Psoas muscle (tissue), 8 donors: ENCODE measurements around the gene SDSL. TPM values are rescaled to one million over a fixed set of nuclear protein-coding genes. Genes with fewer than 3 reads are reported as not detected.
A peak's percentile ranks its signal among the peaks of the same experiment; 100 is the strongest.

ENCODE experiments used
- ATAC-seq, 4 donors: fragments of 200-7000 bp; cut with Tn5 transposase; one replicate each; pipeline ENCODE4 v1.9.1; 2020; ENCODE audit warnings: moderate library complexity in 3 of 4, mild to moderate bottlenecking in 2 of 4
- DNase-seq, 2 donors: peaks; one replicate each; pipeline ENCODE4 v3.0.0-alpha.2; 2020
- H3K27ac ChIP-seq: fragments of 200-600 bp; one replicate; pipeline ENCODE4 v1.8.0; 2022
- H3K27me3 ChIP-seq, 3 donors: fragments of 200-600 bp in 1 of 3; one replicate each; pipeline versions ENCODE4 v1.6.1 to v1.8.0; 2013 to 2022; ENCODE audit warnings: low read length in 2 of 3, mild to moderate bottlenecking in 2 of 3, moderate library complexity in 1 of 3; ENCODE audit not compliant: insufficient read depth in 3 of 3
- H3K36me3 ChIP-seq, 2 donors: fragments of 200-600 bp in 1 of 2; one replicate each; pipeline versions ENCODE4 v1.6.1 to v1.8.0; 2013 to 2022; ENCODE audit warnings: low read depth in 1 of 2, mild to moderate bottlenecking in 1 of 2, moderate library complexity in 1 of 2; ENCODE audit not compliant: insufficient read depth in 1 of 2
- H3K4me1 ChIP-seq: fragments of 200-600 bp; one replicate; pipeline ENCODE4 v1.8.0; 2022
- H3K4me3 ChIP-seq: fragments of 200-600 bp; one replicate; pipeline ENCODE4 v1.8.0; 2022; ENCODE audit warnings: mild to moderate bottlenecking
- H3K9me3 ChIP-seq: fragments of 200-600 bp; one replicate; pipeline ENCODE4 v1.8.0; 2022
- CTCF ChIP-seq: fragments of 200-600 bp; IDR thresholded peaks from one replicate; pipeline ENCODE4 v1.8.0; 2022; ENCODE audit warnings: antibody characterized with exemption
- WGBS, 3 donors: extraction: QIAGEN DNeasy Blood & Tissue Kit; methylation state at CpG; one replicate each; pipeline versions ENCODE4 v1.1.6 to v1.1.7; 2013; 5-methylcytosine and 5-hydroxymethylcytosine counted together
- intact Hi-C, 2 donors: fragments of 100-400 bp; cut with DNase I; formaldehyde crosslinking; loops; one replicate each; pipeline versions ENCODE4 v1.11.0 to v1.14.2; 2022
- polyA plus RNA-seq, 3 donors: library from polyadenylated mRNA; stranded (reverse); fragments of 200-250 nt; gene quantifications; one replicate each; pipeline ENCODE4 v1.2.3, GENCODE V29; 2013
- total RNA-seq, 4 donors: library from RNA; stranded (reverse); fragmentation: NEBNext Ultra II Directional in 2 of 4; extraction: Animal tissue kit (Norgen Biotek cat#: 25700) in 2 of 4; gene quantifications; one replicate each; pipeline versions ENCODE4 v1.2.1 to v1.2.4, GENCODE V29; 2021 to 2023
- donor health status: healthy with polysubstance abuse.
- donor health status: DM: no; HTN: no; CAD: no; lungs with moderate emphysema.
- donor health status: Bipolar disorder and iron deficiency.
- donor health status: healthy.
- donor health status: DM: yes; HTN: yes; CAD: no.
- donor health status: DM: no; HTN: no; CAD: no.
- donor health status: DM: no; HTN: no; CAD: no.
- donor health status: DM: yes; HTN: yes; CAD: no.

SDSL gene
- total and polyA plus RNA-seq, 7 donors, result 0.48 to 6.0 (median 0.97) TPM

- peaks cover 0 to 20% (median 2%) of the 10 kb centered on the region in 3 donors for H3K27me3 ChIP-seq
- TF ChIP-seq CTCF, result no peak
- H3K36me3 ChIP-seq, result no peaks in the 10 kb centered on the region
- ATAC-seq (no peak), DNase-seq (no peak)
- H3K4me3 ChIP-seq, result no peak overlapping the region
- intact Hi-C loops, result no loop called here
- 55 to 67% (median 62%) methylated on average over 13 of the region's 13 CpGs for WGBS, 3 donors
- no peaks in the 10 kb centered on the region for H3K4me1 ChIP-seq
- H3K9me3 ChIP-seq, result no peaks in the 10 kb centered on the region
- H3K27ac ChIP-seq, result no peak overlapping the region
Observed at GRCh38 chr12:113401066-113402000, 20.8 kb upstream of the SDSL start.

DNA sequence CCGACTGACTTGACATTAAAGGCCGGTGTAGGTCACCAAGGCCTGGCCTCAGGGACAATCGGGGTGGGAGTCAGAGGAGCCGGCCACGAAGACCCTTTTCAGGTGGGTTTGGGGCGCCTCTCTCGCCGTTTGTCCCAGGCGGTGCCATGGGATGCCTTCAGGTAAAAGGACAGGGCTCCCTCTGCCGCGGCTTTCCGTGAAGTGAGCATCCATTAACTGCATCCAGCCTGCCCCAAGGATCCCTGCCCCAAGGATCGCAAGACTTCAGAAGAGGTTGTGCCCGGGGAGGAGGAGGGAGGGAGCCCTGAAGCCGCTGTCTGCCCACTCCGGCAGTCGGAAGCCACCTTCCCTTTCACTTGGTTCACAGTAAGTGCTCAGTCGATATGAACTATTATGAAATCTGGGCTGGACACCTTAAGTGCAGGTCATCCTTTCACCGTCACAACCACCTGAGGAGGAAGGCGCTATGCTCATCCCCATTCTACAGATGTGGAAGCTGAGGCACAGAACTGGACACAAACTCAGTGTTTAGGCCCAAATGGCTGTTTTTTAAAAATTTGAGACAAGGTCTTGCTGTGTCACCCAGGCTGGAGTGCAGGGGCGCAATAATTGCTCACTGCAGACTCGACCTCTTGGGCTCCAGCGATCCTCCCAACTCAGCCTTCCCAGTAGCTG is 19.5 kb upstream of the SDSL start:
- intact Hi-C loops, result no loop called here
- Histone ChIP-seq H3K4me1 (no peaks in the 10 kb centered on the region), H3K27me3 (peaks cover 0 to 20% (median 2%) of the 10 kb centered on the region in 3 donors), H3K9me3 (no peaks in the 10 kb centered on the region), H3K27ac (no peak overlapping the region), H3K4me3 (no peak overlapping the region), H3K36me3 (no peaks in the 10 kb centered on the region)
- DNase-seq (no peak), ATAC-seq (no peak)
- TF ChIP-seq CTCF, result no peak
- 88 to 91% (median 89%) methylated on average over 23 of the region's 23 CpGs for WGBS, 3 donors

GRCh38 chr12:113403435-113404415 is 18.5 kb upstream of the SDSL start, which contains the start of gene SDS:
Gene SDS, minus strand, starts transcription at chr12:113403887. Its CDS starts 4,179 bp downstream, at chr12:113399708.
- TF ChIP-seq CTCF, result no peak
- H3K4me1 ChIP-seq, result no peaks in the 10 kb centered on the region
- ATAC-seq (peak in 3 of 4 donors; percentile 17 to 39 (median 33)), DNase-seq (no peak)
- H3K9me3 ChIP-seq, result no peaks in the 10 kb centered on the region
- peaks cover 0 to 20% (median 0%) of the 10 kb centered on the region in 3 donors for H3K27me3 ChIP-seq
- peak within 1 kb of the TSS; percentile 13 for H3K4me3 ChIP-seq
- H3K36me3 ChIP-seq, result no peaks in the 10 kb centered on the region
- intact Hi-C loops, result no loop called here
- H3K27ac ChIP-seq, result no peak within 1 kb of the TSS
- 21 to 34% (median 28%) methylated on average over 14 of the region's 14 CpGs for WGBS, 3 donors

DNA sequence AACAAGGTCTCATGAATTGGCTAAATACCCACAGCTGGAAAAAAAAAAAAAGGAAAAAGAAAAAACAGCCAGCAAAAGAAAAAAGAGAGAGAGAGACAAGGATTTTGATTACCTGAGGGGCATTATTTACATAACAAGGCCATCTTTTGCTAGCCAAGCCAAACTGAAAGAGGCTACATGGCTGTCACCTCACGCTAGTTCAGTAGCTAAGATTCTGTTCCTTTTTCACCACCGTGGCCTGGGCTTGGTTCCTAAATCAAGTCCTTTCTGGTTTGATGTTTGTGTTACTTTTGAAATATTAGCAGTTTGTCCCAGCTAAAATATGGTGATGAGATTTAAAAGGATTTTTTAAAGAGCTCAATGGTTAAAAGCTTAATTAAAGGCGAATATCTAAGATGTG is 16.5 kb upstream of the SDSL start:
- no peak for DNase-seq
- no peaks in the 10 kb centered on the region for H3K36me3 ChIP-seq
- H3K27me3 ChIP-seq, result peaks cover 0 to 10% (median 2%) of the 10 kb centered on the region in 3 donors
- H3K4me3 ChIP-seq, result no peak overlapping the region
- 81 to 86% (median 83%) methylated on average over 3 of the region's 3 CpGs for WGBS, 3 donors
- no peak overlapping the region for H3K27ac ChIP-seq
- no peak for ATAC-seq
- no peaks in the 10 kb centered on the region for H3K4me1 ChIP-seq
- no peaks in the 10 kb centered on the region for H3K9me3 ChIP-seq
- intact Hi-C loops, result no loop called here
- no peak for TF ChIP-seq CTCF
